IMR-90 (cell line): ENCODE data around the gene CXCR3. TPM values are rescaled to one million over a fixed set of nuclear protein-coding genes. Genes with fewer than 3 reads are reported as not detected.

Experiments
- ATAC-seq: fragments of 200-7000 bp; cut with Tn5 transposase; 2 replicates; pipeline ENCODE4 v1.9.1; 2020; ENCODE audit warnings: low read depth, mild to moderate bottlenecking, moderate library complexity
- BruUV-seq: library from RNA; stranded (reverse); fragments of 400-500 nt; replicated peaks from 2 replicates; lab custom pipeline; 2021; lab: Mats Ljungman, UMichigan
- CTCF ChIA-PET: fragments of 300-600 bp; formaldehyde crosslinking; extraction: SDS; loops from one replicate; lab custom pipeline; 2021; ENCODE audit warnings: antibody characterized with exemption; lab: Yijun Ruan, JAX
- POLR2A ChIA-PET: fragments of 300-600 bp; sonication (Branson Sonifier 250); formaldehyde crosslinking; loops from one replicate; lab custom pipeline; 2022; ENCODE audit warnings: antibody characterized with exemption; ENCODE audit not compliant: unreplicated experiment; lab: Charles Lee
- DNase-seq: peaks from one replicate; pipeline ENCODE4 v3.0.0; 2013
- H2AFZ ChIP-seq: replicated peaks from 2 replicates; pipeline ENCODE3; 2013; ENCODE audit warnings: low read length, mild to moderate bottlenecking; ENCODE audit not compliant: poor library complexity
- H2AK5ac ChIP-seq: 2 replicates; pipeline ENCODE4 v1.6.1; 2013; ENCODE audit warnings: low read depth, low read length, inconsistent platforms
- H2AK9ac ChIP-seq: replicated peaks from 2 replicates; pipeline ENCODE3; 2013; ENCODE audit warnings: mild to moderate bottlenecking, low read depth, low read length, moderate library complexity; ENCODE audit not compliant: poor library complexity
- H2BK120ac ChIP-seq: 2 replicates; pipeline ENCODE4 v1.6.1; 2013; ENCODE audit warnings: low read depth, low read length, inconsistent platforms
- H2BK15ac ChIP-seq: 3 replicates; pipeline ENCODE4 v1.6.1; 2013; ENCODE audit warnings: low read depth, low read length, inconsistent platforms
- H2BK20ac ChIP-seq: 2 replicates; pipeline ENCODE4 v1.6.1; 2013; ENCODE audit warnings: low read depth, mild to moderate bottlenecking, inconsistent platforms, low read length, moderate library complexity
- H2BK5ac ChIP-seq: 2 replicates; pipeline ENCODE4 v1.6.1; 2013; ENCODE audit warnings: mild to moderate bottlenecking, low read depth, low read length, inconsistent platforms; ENCODE audit not compliant: poor library complexity, severe bottlenecking
- H3K14ac ChIP-seq: replicated peaks from 2 replicates; pipeline ENCODE4 v1.6.1; 2013; ENCODE audit warnings: low read depth, low read length, inconsistent platforms
- H3K18ac ChIP-seq: 2 replicates; pipeline ENCODE4 v1.6.1; 2013; ENCODE audit warnings: low read depth, low read length, control low read depth
- H3K23ac ChIP-seq: 2 replicates; pipeline ENCODE4 v1.6.1; 2013; ENCODE audit warnings: low read depth, low read length, inconsistent platforms
- H3K27ac ChIP-seq: 2 replicates; pipeline ENCODE4 v1.5.1; 2013; ENCODE audit warnings: mild to moderate bottlenecking, control low read depth, low read length; ENCODE audit not compliant: insufficient read depth
- H3K27me3 ChIP-seq: 2 replicates; pipeline ENCODE4 v1.6.1; 2013; ENCODE audit warnings: low read length; ENCODE audit not compliant: control insufficient read depth, insufficient read depth
- H3K36me3 ChIP-seq: 2 replicates; pipeline ENCODE4 v1.6.1; 2013; ENCODE audit warnings: low read length, mixed read lengths; ENCODE audit not compliant: control insufficient read depth, insufficient read depth
- H3K4ac ChIP-seq: 2 replicates; pipeline ENCODE4 v1.6.1; 2013; ENCODE audit warnings: low read depth, low read length, inconsistent platforms
- H3K4me1 ChIP-seq: 2 replicates; pipeline ENCODE4 v1.6.1; 2013; ENCODE audit warnings: low read length, mixed read lengths; ENCODE audit not compliant: control insufficient read depth, insufficient read depth
- H3K4me2 ChIP-seq: 2 replicates; pipeline ENCODE4 v1.6.1; 2013; ENCODE audit warnings: low read depth, mild to moderate bottlenecking, control low read depth, low read length, moderate library complexity
- H3K4me3 ChIP-seq: 2 replicates; pipeline ENCODE4 v1.5.1; 2013; ENCODE audit warnings: low read depth, mild to moderate bottlenecking, control low read depth, low read length, moderate library complexity; ENCODE audit not compliant: insufficient read depth
- H3K56ac ChIP-seq: 2 replicates; pipeline ENCODE4 v1.6.1; 2013; ENCODE audit warnings: low read length, inconsistent platforms; ENCODE audit not compliant: insufficient read depth; ENCODE audit errors: extremely low read depth
- H3K79me1 ChIP-seq, 2 experiments: 2 replicates each; pipeline ENCODE4 v1.6.1; 2013; ENCODE audit warnings: low read length in 2 of 2, inconsistent platforms in 1 of 2, low read depth in 1 of 2
- H3K9ac ChIP-seq: 2 replicates; pipeline ENCODE4 v1.6.1; 2013; ENCODE audit warnings: low read depth, low read length, control low read depth
- H3K9me1 ChIP-seq: 2 replicates; pipeline ENCODE4 v1.6.1; 2013; ENCODE audit warnings: low read length, inconsistent platforms; ENCODE audit not compliant: insufficient read depth
- H3K9me3 ChIP-seq: 2 replicates; pipeline ENCODE4 v1.6.1; 2013; ENCODE audit warnings: low read length; ENCODE audit not compliant: control insufficient read depth, insufficient read depth
- H4K20me1 ChIP-seq: 2 replicates; pipeline ENCODE4 v1.6.1; 2013; ENCODE audit warnings: low read length, inconsistent platforms; ENCODE audit not compliant: insufficient read depth
- H4K5ac ChIP-seq: 2 replicates; pipeline ENCODE4 v1.6.1; 2013; ENCODE audit warnings: mild to moderate bottlenecking, low read depth, low read length, control low read depth
- H4K8ac ChIP-seq, 2 experiments: 2 replicates each; pipeline ENCODE4 v1.6.1; 2013; ENCODE audit warnings: low read depth in 2 of 2, low read length in 2 of 2, control low read depth in 1 of 2, inconsistent platforms in 1 of 2
- H4K91ac ChIP-seq: 2 replicates; pipeline ENCODE4 v1.6.1; 2013; ENCODE audit warnings: low read depth, low read length, inconsistent platforms; ENCODE audit not compliant: insufficient read depth
- MAFK ChIP-seq: IDR thresholded peaks from 2 replicates; pipeline ENCODE4 v1.6.1; 2012; ENCODE audit warnings: low read depth, low read length, improper control_type of control experiment
- MXI1 ChIP-seq: IDR thresholded peaks from 2 replicates; pipeline ENCODE4 v1.6.1; 2012; ENCODE audit warnings: low read depth, mild to moderate bottlenecking, low read length, moderate library complexity, borderline replicate concordance
- WGBS, 2 experiments: methylation state at CpG; one replicate each; pipeline versions ENCODE4 v1.1.5 to v1.1.7; 2013; ENCODE audit warnings: missing lambda C conversion rate in 2 of 2; ENCODE audit not compliant: insufficient read length in 1 of 2; ENCODE audit errors: extremely low coverage in 2 of 2; 5-methylcytosine and 5-hydroxymethylcytosine counted together
- dilution Hi-C: fragments of 300-500 bp; cut with HindIII; formaldehyde crosslinking; loops from one replicate; pipeline ENCODE4 v1.14.3; 2018; ENCODE audit warnings: low sequenced_read_pairs; ENCODE audit not compliant: unreplicated experiment
- in situ Hi-C: fragments of 300-500 bp; cut with MboI; formaldehyde crosslinking; loops from 3 replicates; pipeline ENCODE4 v1.14.3; 2019; ENCODE audit warnings: low sequenced_read_pairs, inconsistent platforms, mixed read lengths
- intact Hi-C: fragments of 100-400 bp; cut with micrococcal nuclease; formaldehyde crosslinking; loops from 2 replicates; pipeline ENCODE4 v1.10.0; 2022
- polyA plus RNA-seq, 3 experiments: library from polyadenylated mRNA; depleted of rRNA; stranded (reverse); fragments of >200 nt; gene quantifications; 2 replicates each; pipeline ENCODE4 v1.2.3, GENCODE V29; 2012; ENCODE audit warnings: low replicate concordance in 1 of 3
- total RNA-seq: library from RNA; depleted of rRNA; stranded (reverse); fragments of >200 nt; gene quantifications from 2 replicates; pipeline ENCODE4 v1.2.3, GENCODE V29; 2012

Gene CXCR3
- total and polyA plus RNA-seq, 2 of the 4 experiments (the other 2 are of a cell fraction), result not detected

- ChIA-PET CTCF (no interaction called here), POLR2A (no interaction called here)
- H4K5ac ChIP-seq, result no peak overlapping the region
- H3K36me3 ChIP-seq, result no peaks in the 10 kb centered on the region
- in situ Hi-C loops, result loop anchor here (25.0 kb wide), 1 partner anchor 874 kb away; no protein-coding TSS in a partner anchor
- no peak overlapping the region for H4K8ac ChIP-seq
- 93% methylated on average over 2 of the region's 9 CpGs; no CpG with 5 or more reads in 1 of the 2 experiments for WGBS, 2 experiments
- no peak overlapping the region for H4K91ac ChIP-seq
- no peak overlapping the region for H3K56ac ChIP-seq
- no peaks in the 10 kb centered on the region for H4K20me1 ChIP-seq
- H3K27me3 ChIP-seq, result peaks cover 1% of the 10 kb centered on the region; the same call in 1 of the 2 replicates
- H2BK20ac ChIP-seq, result no peak overlapping the region
- no peak for ATAC-seq
- dilution Hi-C loops, result no loop called here
- H3K23ac ChIP-seq, result no peak overlapping the region
- H3K4me1 ChIP-seq, result no peaks in the 10 kb centered on the region
- no peak overlapping the region for H3K27ac ChIP-seq
- BruUV-seq, result no TSS peak
- H2AK5ac ChIP-seq, result no peak overlapping the region
- H3K18ac ChIP-seq, result no peak overlapping the region
- H2BK15ac ChIP-seq, result no peak overlapping the region
- H3K4me3 ChIP-seq, result no peak overlapping the region
- H2AFZ ChIP-seq, result no peak overlapping the region
- H2BK5ac ChIP-seq, result no peak overlapping the region
- H3K9ac ChIP-seq, result no peak overlapping the region
- no peak overlapping the region for H3K4me2 ChIP-seq
- H2BK120ac ChIP-seq, result no peak overlapping the region
- TF ChIP-seq MXI1 (no peak), MAFK (no peak)
- no peak overlapping the region for H3K4ac ChIP-seq
- no peaks in the 10 kb centered on the region for H3K9me3 ChIP-seq
- intact Hi-C loops, result no loop called here
- no peaks in the 10 kb centered on the region for H3K9me1 ChIP-seq
- H2AK9ac ChIP-seq, result no peak overlapping the region
- H3K79me1 ChIP-seq, result no peaks in the 10 kb centered on the region
- DNase-seq, result no peak
- no peak overlapping the region for H3K14ac ChIP-seq
Observed at GRCh38 chrX:71636438-71637252, 18.3 kb upstream of the CXCR3 start.
